ENCODE measurements around the gene OSBP2. TPM values are rescaled to one million over a fixed set of nuclear protein-coding genes. Genes with fewer than 3 reads are reported as not detected.
A peak's percentile ranks its signal among the peaks of the same experiment; 100 is the strongest.

Gene OSBP2
- total RNA-seq, 2 donors from 2014 or later = 6.8 to 11.1 TPM

- DNase-seq = peak; percentile 49
- Histone ChIP-seq H3K27me3 (ENCODE audit: control insufficient read depth, insufficient read depth, low read length, poor library complexity, severe bottlenecking) (no peaks in the 10 kb centered on the region), H3K9ac (ENCODE audit: extremely low read depth, low read length, poor library complexity, severe bottlenecking) (no peak overlapping the region), H3K9me3 (ENCODE audit: control insufficient read depth, low read length) (no peaks in the 10 kb centered on the region), H3K27ac (ENCODE audit: low read depth, low read length) (no peak overlapping the region), H3K4me1 (ENCODE audit: control insufficient read depth, insufficient read depth, low read length) (peaks cover 6% of the 10 kb centered on the region), H3K4me3 (ENCODE audit: low read length) (no peak overlapping the region), H3K36me3 (ENCODE audit: control insufficient read depth, insufficient read depth, low read length) (no peaks in the 10 kb centered on the region)
- 80 to 93% methylated on average over 2 to 4 of the region's 4 CpGs for WGBS, 2 experiments (ENCODE audit: insufficient coverage in 1 of 2, insufficient read length in 1 of 2)
- peaks cover 9% of the 10 kb centered on the region for H3K4me1 Mint-ChIP-seq
- H3K27ac Mint-ChIP-seq = peak overlapping the region; percentile 75
- H3K4me3 Mint-ChIP-seq = no peak overlapping the region
- no peaks in the 10 kb centered on the region for H3K36me3 Mint-ChIP-seq (ENCODE audit: low read depth)
- no peaks in the 10 kb centered on the region for H3K9me3 Mint-ChIP-seq
- TF ChIP-seq CTCF (conservative IDR thresholded peaks at IDR 0.05) = peak; percentile 59
- no peaks in the 10 kb centered on the region for H3K27me3 Mint-ChIP-seq (ENCODE audit: insufficient read depth)
Observed at GRCh38 chr22:30866811-30867271, 172.2 kb downstream of the OSBP2 start.

- Mint-ChIP-seq H3K9me3 (no peaks in the 10 kb centered on the region), H3K36me3 (ENCODE audit: low read depth) (no peaks in the 10 kb centered on the region)
Observed at GRCh38 chr22:30867746-30868662, 173.3 kb downstream of the OSBP2 start.

More at GRCh38 chr22:30867746-30868662, 173.3 kb downstream of the OSBP2 start:
- Histone ChIP-seq H3K9ac (ENCODE audit: extremely low read depth, low read length, poor library complexity, severe bottlenecking) (no peak overlapping the region), H3K4me3 (ENCODE audit: low read length) (no peak overlapping the region), H3K9me3 (ENCODE audit: control insufficient read depth, low read length) (no peaks in the 10 kb centered on the region), H3K27ac (ENCODE audit: low read depth, low read length) (peak overlapping the region; percentile 49), H3K4me1 (ENCODE audit: control insufficient read depth, insufficient read depth, low read length) (peaks cover 6% of the 10 kb centered on the region), H3K27me3 (ENCODE audit: control insufficient read depth, insufficient read depth, low read length, poor library complexity, severe bottlenecking) (no peaks in the 10 kb centered on the region), H3K36me3 (ENCODE audit: control insufficient read depth, insufficient read depth, low read length) (no peaks in the 10 kb centered on the region)
- DNase-seq = peak; percentile 39
- Mint-ChIP-seq H3K4me1 (peaks cover 14% of the 10 kb centered on the region), H3K4me3 (no peak overlapping the region), H3K27me3 (ENCODE audit: insufficient read depth) (no peaks in the 10 kb centered on the region), H3K27ac (no peak overlapping the region)
- 91 to 93% methylated on average over 15 to 19 of the region's 19 CpGs for WGBS, 2 experiments (ENCODE audit: insufficient coverage in 1 of 2, insufficient read length in 1 of 2)
- no peak for TF ChIP-seq CTCF (conservative IDR thresholded peaks at IDR 0.05)
